Thyroid gland (tissue), 4 donors: ENCODE measurements around the gene NCOR1.

Experiments
- POLR2A ChIP-seq, 2 donors: fragments of 450-650 bp; IDR thresholded peaks; one replicate each; pipeline ENCODE4 v1.6.1; 2017; ENCODE audit warnings: antibody characterized with exemption in 2 of 2, mild to moderate bottlenecking in 2 of 2, moderate library complexity in 1 of 2
- TF ChIP-seq, protein P1 (sequence below), 6 experiments: fragments of 200-600 bp in 3 of 6; fragments of 450-650 bp in 3 of 6; sonication (generic) in 3 of 6; IDR thresholded peaks; one replicate each; pipeline ENCODE4 v1.5.1; 2016 to 2019; ENCODE audit warnings: antibody characterized with exemption in 6 of 6, mild to moderate bottlenecking in 2 of 6, inconsistent platforms in 1 of 6, moderate library complexity in 1 of 6

DNA sequence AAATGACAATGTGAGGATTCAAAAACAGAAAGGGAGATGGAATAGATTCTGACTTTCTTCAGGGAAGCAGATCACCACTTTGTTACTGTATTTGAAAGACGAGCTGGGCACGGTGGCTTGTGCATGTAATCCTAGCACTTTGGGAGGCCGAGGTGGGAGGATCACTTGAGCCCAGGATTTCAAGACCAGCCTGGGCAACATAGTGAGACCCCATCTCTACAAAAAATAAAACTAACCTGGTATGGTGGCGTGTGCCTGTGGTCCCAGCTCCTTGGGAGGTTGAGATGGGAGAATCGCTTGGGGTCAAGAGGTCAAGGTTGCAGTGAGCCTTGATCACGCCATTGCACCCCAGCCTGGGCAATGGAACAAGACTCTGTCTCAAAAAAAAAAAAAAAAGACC, 35.7 kb upstream of the NCOR1 start:
- TF ChIP-seq, protein P1, sequence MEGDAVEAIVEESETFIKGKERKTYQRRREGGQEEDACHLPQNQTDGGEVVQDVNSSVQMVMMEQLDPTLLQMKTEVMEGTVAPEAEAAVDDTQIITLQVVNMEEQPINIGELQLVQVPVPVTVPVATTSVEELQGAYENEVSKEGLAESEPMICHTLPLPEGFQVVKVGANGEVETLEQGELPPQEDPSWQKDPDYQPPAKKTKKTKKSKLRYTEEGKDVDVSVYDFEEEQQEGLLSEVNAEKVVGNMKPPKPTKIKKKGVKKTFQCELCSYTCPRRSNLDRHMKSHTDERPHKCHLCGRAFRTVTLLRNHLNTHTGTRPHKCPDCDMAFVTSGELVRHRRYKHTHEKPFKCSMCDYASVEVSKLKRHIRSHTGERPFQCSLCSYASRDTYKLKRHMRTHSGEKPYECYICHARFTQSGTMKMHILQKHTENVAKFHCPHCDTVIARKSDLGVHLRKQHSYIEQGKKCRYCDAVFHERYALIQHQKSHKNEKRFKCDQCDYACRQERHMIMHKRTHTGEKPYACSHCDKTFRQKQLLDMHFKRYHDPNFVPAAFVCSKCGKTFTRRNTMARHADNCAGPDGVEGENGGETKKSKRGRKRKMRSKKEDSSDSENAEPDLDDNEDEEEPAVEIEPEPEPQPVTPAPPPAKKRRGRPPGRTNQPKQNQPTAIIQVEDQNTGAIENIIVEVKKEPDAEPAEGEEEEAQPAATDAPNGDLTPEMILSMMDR (IDR thresholded peaks at IDR 0.05) = no peak
- no peak for TF ChIP-seq POLR2A (IDR thresholded peaks at IDR 0.05)
